G401 (cell line): ENCODE results near the gene BACH2. TPM values are rescaled to one million over a fixed set of nuclear protein-coding genes. Genes with fewer than 3 reads are reported as not detected.
"Not testable (repeated sequence)": the region's sequence is repeated elsewhere in the genome, so short reads cannot be mapped to it uniquely, and the experiment has no call there.

ENCODE experiments used
- DNase-seq: peaks from one replicate; pipeline ENCODE4 v3.0.0-alpha.2; 2015; ENCODE audit warnings: low spot score
- in situ Hi-C: cut with HindIII; loops from 2 replicates; pipeline ENCODE4 v1.10.0; 2016; ENCODE audit warnings: low sequenced_read_pairs, mixed read lengths
- total RNA-seq: library from RNA; depleted of rRNA; stranded (reverse); fragments of >200 nt; shearing (Covaris generic); gene quantifications from 2 replicates; pipeline ENCODE4 v1.2.3, GENCODE V29; 2014

The BACH2 gene
- total RNA-seq, 1 experiment from 2014 or later: 0.71 TPM

DNA sequence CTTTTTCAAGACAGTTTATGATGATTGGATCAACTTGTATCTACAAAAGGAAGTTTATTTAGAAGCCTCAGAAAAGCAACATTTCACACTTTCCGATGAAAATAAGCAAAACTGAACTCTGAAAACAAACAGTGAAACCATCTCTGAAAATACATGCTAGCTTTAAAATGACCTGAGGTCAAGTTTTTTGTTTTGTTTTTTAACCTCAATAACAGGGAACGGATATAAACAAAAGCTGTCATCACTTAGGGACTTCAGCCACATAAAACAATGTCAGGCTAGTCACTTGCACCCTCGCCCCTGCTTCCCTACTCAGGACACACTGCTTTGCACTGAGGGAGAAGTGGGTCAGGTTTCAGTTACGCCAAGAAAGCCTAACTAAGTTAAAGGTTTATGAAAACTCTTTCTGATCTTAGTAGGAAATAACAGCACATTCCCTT is 11.6 kb downstream of the BACH2 start:
- in situ Hi-C loops: no loop called here

DNA sequence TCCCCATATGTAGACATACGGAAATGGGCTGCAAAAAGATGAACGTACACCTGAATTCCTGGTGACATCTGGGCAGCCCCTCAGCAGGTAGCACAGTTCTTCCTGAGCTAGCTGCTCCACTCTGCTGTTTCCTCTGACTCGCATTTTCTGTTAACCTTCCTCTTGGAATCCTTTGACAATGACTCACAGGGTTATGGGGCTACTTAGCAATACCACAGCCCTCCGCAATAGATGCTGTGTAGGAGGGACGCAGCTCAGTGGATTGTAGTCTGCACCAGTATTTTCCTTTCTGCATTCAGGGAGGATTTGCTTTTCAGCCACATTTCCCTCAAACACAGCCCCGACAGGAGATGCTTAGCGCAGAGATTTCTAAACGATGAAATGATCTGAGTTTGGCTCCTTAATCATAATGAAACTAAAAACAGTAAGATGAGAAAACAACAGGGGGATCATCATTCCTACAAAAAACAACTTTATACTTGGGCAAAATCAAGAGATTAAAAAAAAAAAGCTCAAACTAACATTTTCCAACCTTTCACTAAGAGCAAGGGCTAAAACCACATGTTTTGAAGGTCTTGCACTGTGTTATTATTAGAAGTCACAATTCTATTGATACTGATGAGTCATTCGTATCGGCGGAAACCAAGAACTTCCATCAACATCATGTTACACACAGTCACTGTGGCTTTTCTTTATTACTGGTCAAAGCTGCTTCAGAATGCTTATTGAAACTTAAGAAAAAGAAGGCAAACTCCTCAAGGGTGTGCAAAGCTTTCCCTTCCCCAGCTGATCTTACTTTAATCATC is 12.2 kb downstream of the BACH2 start:
- in situ Hi-C loops: no loop called here
- DNase-seq: no peak

More for the DNA sequence above, 11.6 kb downstream of the BACH2 start:
- no peak for DNase-seq

DNA sequence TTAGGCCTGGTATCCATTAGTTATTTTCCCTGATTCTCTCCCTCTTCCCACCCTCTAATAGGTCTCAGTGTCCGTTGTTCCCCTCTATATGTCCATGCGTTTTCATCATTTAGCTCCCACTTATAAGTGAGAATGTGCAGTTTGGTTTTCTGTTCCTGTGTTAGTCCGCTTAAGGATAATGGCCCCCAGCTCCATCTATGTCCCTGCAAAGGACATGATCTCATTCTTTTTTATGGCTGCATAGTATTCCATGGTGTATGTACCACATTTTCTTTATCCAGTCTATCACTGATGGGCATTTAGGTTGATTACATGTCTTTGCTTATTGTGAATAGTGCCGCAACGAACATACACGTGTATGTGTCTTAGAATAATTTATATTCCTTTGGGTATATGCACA is 14.4 kb downstream of the BACH2 start:
- DNase-seq, in situ Hi-C loops: not testable (repeated sequence)

DNA sequence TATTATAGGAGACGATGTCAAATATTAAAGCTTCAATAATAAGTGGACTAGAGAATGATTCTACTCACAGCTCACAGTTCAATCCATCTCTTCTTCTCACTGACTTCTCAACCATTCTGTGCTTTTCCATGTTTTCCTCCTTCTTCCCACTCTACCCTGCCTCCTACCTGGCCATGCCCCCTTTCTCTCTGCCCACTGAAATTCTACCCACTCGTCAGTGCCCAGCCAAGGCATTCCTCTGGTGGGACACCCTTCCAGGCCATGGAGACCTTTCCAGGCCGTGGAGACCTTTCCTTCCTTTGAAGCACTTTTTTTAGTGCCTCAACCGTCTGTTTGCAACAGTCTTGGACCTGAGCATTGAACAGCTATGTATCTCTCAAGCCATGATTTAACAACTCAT is 18.5 kb downstream of the BACH2 start:
- DNase-seq: no peak
- in situ Hi-C loops: no loop called here

DNA sequence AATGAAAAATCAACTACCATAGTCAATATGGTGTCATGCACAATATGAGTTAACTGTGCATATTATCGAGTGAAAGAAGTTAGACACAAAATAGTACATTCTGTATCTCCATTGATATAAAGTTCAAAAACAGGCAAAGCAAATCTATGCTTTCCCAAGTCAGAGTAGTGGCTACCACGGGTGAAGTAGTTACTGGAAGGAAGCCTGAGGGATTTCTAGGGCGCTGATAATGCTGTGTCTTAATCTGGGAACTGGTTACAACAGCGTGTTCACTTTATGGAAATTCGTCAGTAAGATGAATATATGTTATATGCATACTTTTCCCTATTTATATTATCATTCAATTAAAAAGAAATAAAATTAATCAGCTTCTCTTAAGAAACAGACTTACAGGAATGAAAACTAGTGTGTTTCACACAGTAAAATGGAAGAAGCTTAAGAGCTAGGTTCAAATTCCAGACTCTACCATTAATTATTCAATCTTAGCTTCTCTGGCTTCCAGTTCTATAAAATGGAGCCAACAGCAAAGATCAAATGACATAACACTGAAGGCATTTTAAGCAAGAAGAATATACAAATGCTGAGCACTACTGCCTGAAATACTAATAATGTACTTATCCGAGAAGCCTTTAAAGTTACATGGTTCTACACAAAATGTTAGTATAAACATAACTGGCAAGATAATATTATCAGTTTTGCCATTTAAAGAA is 19.2 kb downstream of the BACH2 start:
- DNase-seq: no peak
- in situ Hi-C loops: no loop called here

DNA sequence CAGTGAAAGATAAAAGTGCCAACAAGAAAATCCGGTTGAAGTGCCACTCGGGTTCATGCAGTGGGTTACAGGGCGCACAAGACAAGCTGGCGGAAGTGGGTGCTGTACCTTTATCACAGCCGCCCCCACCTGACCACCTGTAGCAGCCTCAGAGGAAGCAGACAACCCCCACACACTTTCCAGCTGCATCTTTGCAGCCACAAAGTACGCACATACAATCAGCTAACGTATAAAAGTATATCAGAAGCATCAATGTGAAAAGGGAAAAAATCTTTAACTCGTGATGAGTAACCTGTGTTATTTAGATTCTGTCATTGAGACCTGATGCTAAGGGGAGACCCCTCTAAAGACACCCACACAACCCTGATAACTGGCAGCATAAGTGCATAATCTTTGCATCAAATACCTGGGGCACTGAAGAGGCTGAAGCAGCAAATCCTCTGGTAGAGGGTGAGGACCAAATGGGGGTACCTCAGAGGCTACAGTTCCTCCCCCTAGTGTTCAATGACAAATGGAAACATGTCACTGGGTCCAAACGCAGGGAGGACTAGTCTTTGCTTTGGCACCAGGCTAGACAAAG is 22.1 kb downstream of the BACH2 start:
- no peak for DNase-seq
- in situ Hi-C loops: no loop called here

DNA sequence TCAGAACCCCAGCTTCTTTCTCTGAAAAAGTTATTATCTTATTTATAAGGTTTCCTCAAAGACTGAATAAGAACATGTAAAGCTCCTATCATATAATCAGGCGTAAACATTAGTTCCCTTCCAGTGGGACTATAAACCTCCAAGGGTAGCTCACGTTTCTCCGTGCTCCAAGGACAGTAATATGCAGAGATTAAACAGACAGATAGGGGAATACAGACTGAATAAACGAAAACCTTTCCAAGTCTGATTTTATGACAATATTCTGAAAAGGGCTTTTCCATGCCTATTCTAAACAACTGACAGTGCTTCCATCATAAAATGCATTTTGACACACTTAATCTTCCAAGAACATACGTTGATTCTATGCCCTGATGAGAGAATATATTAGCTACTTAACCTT is 22.8 kb downstream of the BACH2 start:
- in situ Hi-C loops: no loop called here
- no peak for DNase-seq

DNA sequence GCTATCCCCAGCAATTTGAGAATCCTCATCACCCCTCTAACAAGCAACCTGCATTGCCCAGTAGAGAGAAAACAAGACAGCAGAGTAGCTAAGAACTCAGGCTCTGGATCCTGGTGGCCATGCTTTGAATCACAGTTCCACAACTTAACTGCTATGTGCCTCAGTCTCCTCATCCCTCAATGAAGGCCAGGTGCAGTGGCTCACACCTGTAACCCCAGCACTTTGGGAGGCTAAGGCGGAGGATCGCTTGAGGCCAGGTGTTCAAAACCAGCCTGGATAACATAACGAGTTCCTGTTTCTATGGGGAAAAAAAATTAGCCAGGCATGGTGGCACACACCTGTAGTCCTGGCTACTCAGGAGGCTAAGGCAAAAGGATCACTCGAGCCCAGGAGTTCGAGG is 23.7 kb downstream of the BACH2 start:
- DNase-seq: no peak
- in situ Hi-C loops: no loop called here

DNA sequence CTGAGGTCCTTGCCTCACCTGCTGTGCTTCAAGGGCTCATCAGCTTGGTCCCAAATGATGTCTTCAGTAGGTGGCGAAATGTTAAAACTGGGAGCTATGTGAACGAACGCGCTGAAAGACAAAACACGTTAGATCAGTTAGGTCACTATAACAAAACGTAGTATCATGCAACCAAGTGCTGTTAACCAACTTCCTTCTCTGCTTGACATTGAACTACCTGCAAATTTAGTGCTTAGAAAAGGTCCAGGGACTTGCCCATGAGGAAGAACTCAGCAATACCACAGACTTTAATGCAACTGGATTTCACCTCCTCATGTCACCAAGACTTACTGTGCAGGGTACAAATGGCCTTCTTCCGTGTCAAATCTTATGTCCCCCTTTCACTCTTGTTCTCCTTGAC is 24.8 kb downstream of the BACH2 start:
- in situ Hi-C loops: no loop called here
- no peak for DNase-seq

DNA sequence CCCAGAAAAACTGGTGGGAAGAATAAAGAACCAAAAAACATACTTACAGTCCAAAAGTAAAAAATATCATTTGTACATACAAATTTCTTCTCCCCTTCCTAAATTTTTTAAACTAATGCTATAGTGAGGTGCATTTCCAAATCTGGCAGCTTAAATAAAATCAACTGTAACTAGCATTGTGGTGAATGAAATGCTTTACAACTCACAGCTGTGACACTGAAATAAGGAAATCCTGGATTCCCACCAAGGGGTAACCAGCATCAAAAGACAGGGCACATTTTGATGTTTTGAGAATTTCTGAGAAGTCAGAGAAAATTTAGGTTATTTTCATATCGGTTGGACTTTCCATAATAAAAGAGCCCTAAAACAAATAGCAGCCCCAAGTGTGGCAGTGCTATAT is 27.3 kb downstream of the BACH2 start:
- in situ Hi-C loops: no loop called here

DNA sequence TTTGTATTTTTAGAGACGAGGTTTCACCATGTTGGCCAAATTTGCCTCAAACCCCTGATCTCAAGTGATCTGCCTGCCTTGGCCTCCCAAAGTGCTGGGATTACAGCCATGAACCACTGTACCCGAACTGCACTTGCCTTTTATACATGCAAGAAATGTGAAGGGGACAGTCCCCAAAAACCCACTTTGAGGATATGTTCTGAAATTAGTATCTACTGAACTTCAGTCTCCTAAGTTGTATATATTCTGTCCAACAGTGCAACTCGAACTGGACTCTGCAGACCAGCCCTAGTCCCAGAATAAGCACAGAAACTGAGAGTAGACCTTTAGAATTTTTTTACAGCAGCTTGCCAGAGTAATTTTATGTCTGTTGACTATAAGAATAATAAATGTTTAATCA is 28.5 kb downstream of the BACH2 start:
- in situ Hi-C loops: no loop called here
- DNase-seq: no peak

More for the DNA sequence above, 27.3 kb downstream of the BACH2 start:
- no peak for DNase-seq

DNA sequence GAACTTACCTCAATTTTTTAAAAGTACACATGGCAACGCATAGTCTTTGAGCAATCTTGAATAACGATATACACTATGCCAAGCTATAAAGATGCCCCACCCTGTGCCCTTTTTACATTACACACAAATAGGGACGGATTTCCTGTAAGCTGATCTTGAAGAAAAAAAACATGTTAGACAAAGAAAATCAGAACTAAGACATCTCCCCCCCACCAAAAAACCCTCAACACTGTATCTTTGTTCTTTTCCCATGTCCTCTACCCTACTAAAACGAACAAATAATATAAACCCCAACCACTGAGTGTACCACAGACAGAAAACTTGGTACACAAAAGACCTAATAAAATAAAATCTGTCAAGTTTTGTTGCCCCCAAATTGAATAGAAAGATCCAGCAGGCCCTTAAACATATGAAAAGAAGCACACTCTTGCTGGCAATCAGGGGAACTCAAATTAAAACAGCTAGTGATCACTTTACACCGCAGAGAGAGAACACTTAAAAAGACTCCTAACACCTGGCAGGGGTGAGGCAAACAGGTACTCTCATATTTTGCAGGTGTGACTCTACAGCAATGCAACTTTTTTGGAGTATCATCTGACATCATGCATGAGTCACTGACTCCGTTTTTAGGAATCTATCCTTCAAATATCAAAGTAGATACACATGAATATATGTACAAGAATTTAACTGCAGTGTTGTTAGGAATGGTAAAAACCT is 29.6 kb downstream of the BACH2 start:
- in situ Hi-C loops: no loop called here
- no peak for DNase-seq

DNA sequence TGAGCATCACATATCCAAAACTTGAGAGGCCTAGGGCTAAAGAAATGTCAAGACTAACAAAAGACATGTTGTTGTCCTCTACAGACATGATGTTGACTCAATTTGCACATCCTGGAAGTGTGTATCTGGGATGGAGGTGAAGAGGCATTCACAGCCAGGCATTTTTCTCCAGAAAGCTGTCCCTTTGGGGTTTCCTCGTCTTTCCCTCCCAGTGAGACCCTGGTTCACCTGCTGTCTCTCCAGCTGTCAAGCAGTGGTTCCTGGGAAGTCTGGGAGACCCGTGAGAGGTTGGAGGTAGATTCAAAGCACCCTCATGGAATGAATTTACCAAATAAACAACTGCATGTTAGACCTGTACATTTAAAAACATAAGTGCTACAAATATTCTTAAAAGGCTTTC is 32.1 kb downstream of the BACH2 start:
- no peak for DNase-seq
- in situ Hi-C loops: no loop called here

DNA sequence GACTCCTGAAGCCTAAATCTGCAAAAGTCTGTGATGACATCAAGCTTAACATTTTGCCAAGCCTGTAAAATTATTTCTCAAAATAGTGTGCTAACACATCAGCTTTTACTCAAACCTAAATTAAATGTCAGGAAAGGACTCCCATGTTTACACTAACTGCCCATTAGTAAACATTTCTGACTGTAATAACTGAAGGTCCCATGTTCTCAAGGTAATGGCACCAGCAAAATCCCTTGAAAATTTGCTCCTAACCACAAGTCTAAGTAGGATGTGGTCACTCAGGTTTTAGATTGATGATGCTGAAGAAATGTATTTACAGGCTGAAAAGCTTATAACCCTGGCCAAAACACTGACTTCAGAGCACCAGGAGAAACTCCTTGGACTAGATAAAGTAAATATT is 33.0 kb downstream of the BACH2 start:
- in situ Hi-C loops: no loop called here
- DNase-seq: no peak

DNA sequence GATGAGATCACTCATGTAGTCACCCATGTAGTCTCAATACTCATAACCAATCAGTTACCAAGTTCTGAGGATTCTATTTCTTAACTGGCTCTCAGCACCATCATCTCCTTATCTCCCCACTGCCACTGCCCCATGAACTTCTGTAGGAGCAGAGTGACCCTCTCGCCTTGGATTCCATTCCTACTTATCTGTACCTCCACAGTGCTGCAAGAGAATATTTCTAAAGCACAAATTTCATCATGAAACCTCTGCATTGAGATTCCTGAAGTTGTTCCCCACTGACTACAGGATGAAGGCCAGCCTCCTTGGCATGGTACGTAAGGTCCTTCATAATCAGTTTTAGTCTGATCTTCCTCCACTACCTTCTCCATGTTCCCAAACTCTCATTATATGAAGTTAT is 34.8 kb downstream of the BACH2 start:
- in situ Hi-C loops: no loop called here
- no peak for DNase-seq

DNA sequence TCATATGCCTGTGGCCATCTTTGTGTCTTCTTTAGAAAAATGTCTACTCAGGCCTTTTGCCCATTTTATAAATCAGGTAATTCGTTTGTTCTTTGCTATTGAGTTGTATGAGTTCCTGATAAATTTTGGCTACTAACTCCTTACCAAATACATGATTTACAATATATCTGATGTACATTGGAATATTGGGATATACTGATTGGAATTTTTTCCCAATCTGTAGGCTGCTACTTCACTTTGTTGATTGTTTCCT is 39.2 kb downstream of the BACH2 start:
- DNase-seq: no peak
- in situ Hi-C loops: no loop called here

DNA sequence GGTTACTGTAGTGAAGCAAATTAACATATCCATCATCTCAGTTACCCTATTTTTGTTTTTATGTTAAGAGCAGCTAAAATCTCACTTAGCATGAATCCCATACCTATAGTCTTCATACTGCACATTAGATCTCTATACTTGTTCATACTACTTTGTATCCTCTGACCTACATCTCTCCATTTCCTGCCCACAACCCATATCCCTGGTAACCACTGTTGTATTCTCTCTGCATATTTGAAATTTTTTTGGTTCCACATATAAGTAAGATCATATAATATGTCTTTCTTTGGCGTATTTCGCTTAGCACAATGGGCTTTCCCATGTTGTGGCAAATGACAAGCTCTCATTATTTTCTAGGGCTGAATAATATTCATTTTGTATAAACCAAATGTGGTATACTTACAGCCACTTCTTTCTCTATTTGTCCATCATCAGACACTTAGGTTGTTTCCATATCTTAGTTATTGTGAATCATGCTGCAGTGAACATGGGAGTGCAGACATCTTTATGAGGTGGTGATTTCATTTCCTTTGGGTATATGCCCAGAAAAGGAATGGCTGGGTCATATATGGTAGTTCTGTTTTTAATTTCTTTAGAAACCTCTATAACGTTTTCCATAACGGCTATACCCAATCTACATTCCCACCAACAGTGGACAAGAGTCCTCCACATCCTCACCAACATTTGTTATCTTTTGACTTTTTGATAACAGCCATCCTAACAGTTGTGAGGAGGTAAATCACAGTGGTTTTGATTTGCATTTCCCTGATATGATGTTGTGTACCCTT is 39.8 kb downstream of the BACH2 start:
- no peak for DNase-seq
- in situ Hi-C loops: no loop called here

DNA sequence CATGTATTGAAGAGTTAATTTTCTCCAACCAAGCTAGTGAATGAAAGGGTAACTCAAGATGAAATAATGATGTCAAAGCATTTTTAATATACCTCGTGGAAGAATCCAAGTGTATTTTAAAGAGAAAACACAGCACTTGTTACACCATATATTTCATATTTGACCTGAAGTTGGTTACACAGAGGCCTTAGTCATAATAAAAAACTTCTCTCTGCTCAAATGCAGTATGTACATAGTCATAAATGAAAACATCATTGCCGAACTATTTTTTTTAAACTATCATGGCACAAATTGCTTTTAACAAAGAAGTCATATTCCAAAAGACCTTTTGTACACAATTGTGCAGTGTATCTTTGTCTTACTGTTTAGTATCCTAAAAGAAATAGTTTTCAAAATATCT is 43.0 kb downstream of the BACH2 start:
- no peak for DNase-seq
- in situ Hi-C loops: no loop called here

DNA sequence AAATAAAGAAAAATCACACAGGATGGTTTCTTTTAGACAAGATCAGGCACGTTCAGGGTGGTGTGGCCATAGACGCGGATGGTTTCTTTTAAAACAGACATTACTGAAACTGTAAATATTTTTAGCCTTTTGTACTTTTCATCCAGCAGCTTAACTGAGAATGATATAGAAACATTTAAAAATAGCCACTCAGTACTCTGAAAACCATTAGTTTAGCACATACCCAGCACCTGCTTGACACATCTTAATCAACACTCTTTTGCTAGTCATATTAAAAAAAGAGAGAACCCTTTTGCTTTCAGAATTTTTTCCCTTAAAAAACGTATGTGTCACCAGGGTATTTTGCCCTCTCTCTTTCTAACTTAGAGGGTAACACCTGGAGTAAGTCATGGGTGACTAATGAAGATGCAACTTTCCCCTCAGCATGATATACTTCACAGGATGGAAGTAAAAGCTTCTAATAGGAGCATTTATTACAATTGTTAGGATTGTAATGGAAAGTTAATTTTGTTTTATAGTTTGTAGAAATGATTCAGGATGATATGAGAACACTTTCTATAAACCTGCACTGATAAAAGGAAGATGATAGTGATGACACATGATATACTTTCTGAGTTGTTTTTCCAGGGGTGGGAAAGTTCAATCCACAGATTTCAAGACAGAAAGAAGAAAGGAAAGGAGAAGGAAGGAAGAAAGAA is 45.2 kb downstream of the BACH2 start:
- in situ Hi-C loops: no loop called here
- DNase-seq: no peak
